NCI-H82 treated with DMSO at 0.1 percent for 48 hours (cell line): Measurements from ENCODE around the gene GREB1L.
"Not testable (repeated sequence)": the region's sequence is repeated elsewhere in the genome, so short reads cannot be mapped to it uniquely, and the experiment has no call there.

Source experiments
- DNase-seq: peaks from one replicate; lab custom pipeline; 2025; ENCODE audit not compliant: unreplicated experiment; lab: John Stamatoyannopoulos, UW

GREB1L gene

DNA sequence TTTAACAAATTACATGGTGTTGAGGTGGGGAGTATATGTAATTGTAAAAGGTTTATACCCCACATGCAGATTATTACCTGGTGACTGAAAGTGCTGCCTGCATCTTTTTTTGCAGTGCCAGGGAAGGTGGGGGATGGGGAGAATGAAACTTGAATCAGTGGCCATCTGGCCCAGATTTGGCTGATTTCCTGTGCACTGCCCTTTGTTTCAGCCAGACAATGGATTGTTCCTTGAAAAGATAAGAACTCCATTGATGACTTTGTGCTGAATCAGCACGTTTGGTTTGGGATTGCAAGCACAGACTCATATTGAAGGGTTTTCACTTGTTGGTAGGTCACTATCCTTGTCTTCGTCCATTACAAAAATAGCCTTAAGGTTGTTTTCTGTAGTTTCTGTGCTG is 20.9 kb downstream of the GREB1L start:
- DNase-seq: peak; percentile 46

DNA sequence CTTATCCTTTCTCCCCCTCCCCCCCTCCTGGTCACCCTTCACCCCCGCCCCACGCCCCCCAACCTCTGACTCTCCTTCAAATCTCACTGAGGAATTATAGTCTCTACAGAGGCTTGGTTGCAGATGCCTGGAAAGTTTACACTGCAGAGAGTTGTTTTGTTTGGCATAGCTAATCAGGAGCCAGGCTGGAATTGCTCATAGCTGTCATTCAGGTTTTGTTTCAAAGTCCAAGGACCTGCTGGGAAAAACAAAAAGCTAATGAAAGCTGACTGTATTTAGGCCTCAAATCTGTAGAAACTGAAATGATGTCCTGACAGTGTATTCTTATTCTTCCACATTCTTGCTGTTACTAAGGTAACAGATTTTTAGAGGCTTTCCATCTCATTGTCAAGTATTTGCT is 22.6 kb downstream of the GREB1L start:
- DNase-seq: no peak

DNA sequence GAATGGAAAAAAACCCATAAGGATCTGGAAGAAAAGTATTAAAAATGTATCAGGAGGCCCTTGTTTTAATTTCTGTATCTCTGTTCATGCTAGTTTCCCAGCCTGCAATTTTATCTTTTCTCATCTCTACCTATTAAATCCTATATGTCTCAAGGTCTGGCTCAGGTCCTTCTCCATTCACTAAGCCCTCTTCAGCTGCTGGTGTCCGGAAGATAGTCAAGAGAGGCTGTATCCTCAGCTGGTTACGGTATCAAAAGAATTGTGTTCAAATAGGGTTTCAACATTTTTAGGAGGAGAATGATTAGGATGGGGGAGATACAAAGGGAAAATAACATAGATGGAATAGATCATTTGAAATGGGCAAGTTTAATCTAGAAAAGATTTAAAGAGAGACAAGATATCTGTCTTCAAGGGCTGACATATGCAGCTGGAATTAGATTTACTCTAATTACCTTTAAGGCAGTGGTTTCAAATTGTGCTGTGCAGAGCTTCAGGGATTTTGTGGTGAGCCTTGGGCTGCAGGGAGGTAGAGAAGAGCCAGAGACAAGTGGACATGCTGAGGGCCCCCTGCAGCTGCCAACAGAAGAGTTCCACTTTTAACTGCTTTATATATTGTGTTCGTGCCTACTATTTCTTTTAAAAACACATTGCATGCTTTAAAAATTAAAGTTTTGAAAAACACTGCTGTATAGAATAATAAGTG is 24.1 kb downstream of the GREB1L start:
- peak; percentile 74 for DNase-seq

DNA sequence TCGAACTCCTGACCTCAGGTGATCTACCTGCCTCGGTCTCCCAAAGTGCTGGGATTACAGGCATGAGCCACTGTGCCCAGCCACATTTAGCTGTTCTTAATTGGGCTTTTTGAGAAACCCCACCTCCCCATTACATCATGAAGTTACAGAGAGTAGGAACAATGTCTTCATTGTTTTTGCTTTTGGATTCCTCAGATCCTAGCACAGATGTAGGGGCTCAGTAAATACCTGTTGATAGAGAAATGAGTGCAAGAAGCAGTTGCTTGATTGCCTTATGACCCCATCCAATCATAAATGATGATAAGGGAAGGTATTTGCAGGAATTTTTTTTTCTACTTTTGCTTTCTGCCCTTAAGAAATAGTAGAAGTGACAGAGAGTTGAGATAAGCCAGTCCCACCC is 25.4 kb downstream of the GREB1L start:
- DNase-seq: no peak

DNA sequence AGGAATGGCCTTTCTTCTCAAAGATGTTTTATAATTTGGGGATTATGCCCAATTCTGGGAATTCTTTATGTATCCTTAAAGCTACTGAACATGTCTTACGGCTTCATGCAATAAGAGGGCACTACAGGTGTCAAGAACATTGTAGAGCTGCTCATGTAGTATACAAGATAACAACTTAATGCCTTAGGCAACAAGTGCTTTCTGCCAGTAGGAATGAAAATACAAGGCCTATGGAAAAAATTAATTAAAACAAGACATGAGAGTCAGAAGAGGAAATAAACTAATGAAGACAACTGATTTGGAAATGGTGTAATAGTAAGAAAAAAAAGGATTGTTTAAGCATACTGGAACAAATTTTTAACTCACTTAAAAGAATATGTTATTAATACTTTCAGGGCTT is 27.3 kb downstream of the GREB1L start:
- no peak for DNase-seq

DNA sequence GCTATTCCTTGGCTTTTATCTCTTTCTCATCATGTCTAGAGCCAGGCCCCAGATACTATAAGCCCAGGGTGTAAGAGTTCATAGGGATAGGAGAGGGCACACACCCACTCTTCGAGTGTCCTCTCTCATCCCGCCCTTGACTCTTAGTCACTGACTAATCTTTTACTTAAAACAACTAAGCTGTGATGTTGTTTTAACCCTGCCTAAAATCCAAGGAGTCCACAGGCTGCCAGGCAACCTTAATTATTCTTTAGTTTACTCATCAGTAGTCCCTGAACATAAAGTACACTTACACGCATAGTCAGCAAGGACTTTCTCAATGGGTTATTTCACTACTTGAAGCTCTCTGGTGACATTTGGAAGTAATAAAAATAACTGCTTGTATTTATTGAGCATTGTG is 28.4 kb downstream of the GREB1L start:
- DNase-seq: no peak

DNA sequence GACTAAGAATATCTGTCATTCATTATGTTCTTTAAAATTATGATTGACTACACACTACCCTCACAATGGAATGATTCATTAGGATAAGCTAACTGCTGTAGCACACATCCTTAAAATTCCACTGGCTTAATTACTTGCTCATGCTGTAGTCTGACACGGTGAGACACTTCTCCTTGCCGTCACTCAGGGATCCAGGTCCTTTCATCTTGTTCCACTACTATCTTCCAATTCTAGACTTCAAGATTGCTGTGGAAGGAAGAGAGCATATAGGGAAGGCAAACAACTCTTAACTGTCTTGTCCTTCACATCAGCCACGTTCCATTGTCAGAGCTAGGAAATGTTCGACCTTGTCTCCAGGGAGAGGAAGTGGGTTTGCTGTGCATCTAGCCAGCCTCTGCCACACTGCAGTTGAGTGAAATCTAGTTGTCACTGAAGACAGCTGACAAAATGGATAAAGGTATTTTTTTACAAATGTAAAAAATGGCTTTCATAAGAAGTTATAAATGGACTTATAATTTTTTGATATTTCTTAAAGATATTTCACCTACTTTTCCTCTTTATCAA is 30.1 kb downstream of the GREB1L start:
- no peak for DNase-seq

DNA sequence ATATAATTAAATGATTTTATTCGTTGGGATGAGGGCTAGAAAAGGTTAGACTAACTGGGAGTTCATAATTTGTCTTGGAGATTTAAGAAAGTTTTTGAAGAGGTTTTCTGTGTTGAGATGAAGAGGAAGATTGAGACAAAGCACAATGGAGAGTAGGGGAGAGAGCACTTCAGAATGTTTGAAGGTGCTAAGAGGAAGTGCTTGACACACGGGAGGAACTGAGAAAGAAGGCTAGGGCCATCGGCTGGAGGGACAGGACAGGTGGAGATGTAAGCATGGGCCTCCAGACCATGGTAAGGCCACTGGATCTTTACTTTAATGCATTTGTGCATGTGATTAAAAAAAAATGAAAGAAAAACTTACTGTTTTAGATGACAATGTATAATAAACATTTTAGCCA is 31.5 kb downstream of the GREB1L start:
- DNase-seq: no peak

DNA sequence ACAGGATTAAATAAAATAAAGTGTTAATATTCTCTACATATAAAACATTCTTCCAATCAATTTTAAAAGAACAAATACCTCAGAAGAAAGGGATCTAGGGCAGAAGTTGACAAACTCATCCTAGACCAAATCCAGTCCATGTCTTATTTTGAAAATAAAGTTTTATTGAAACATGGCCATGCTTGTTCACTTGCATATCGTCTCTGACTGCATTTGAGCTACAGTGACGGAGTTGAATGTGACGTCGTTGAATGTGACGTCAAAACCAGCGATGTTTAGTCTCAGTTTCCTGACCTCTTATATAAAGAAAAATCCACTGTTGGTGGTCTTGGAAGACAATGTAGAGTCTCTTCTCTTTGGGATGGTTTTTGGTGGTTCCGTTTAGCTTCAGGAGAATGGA is 33.6 kb downstream of the GREB1L start:
- no peak for DNase-seq

DNA sequence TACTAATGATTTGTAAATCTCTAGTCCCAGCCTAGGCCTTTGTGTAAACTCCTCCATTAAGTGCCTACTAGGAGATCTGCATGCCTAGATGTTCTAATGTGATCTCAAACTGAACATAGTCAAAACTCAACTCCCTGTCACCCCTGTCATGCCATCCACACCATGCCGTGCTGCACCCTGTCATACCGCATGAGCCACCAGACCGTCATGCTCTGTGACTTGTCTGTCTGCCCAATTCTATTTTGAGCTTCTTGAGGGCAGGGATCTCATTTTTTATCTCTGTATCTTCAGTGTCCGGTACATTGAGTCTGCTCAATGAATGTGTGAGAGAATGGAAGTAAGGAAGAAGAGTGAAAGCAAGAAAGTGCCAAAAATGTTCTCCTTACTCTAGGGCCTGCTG is 35.5 kb downstream of the GREB1L start:
- no peak for DNase-seq

DNA sequence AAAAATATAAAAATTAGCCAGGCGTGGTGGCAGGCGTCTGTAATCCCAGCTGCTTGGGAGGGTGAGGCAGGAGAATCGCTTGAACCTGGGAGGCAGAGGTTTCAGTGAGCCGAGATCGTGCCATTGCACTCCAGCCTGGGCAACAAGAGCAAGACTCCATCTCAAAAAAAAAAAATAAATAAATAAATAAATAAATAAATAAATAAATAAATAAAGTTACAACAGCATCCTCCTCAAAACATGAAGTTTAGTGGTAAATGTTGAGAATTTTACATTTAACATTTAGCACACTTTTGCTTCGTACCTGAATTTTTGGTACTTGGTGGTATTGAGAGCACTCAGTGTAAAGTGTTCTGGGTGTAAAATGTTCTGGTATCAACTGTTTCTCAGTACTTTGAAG is 36.2 kb downstream of the GREB1L start:
- DNase-seq: not testable (repeated sequence)

DNA sequence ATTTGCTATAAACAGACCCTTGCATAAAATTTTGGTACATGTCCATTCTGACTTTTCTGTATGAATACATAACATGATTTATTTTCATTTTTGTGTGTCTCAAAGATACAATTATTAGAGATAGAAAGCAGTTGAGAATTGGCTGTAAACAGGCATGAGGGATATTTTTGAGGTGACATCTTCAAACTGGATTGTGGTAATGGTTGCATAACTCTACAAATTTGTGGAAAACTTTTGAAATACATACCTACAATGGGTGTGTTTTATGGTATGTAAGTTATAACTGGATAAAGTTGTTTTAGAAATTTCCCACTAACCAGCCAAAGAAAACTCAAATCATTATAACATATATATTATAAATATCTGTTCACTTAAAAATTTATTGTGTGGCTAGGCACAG is 39.6 kb downstream of the GREB1L start:
- DNase-seq: no peak

DNA sequence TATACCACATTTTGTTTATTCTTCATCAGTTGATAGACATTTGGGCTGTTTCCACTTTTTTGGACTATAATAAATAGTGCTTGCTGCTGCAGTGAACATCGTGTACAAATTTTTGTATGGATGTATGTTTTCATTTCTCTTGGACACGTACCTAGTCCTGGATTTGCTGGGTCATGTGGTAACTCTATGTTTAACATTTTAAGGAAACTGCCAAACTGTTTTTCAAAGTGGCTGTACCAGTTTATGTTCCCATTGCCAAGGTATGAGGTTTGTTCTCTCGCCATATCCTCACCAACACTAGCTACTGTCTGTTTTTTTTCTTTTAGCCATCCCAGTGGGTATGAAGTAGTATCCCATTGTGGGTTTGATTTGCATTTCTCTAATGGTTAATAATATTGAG is 42.5 kb downstream of the GREB1L start:
- DNase-seq: no peak

DNA sequence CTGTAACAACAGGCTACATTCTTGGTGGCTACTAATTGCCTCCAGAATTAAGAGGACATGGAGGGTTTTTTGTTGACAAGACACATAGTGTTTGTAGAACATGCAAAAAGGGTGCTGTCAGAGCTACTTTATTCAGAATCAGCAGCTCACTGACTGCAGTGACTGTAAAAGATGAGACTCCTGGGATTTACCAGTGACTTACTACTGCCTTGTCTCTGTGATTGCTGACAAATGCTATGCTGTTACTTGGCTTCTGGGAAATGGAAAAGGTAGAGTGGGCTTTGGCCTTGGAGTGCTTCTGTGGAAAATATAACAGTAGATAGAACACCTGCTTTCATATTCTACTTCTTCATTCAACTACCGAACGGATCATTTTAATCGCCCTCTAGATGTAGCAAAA is 47.8 kb downstream of the GREB1L start:
- no peak for DNase-seq

DNA sequence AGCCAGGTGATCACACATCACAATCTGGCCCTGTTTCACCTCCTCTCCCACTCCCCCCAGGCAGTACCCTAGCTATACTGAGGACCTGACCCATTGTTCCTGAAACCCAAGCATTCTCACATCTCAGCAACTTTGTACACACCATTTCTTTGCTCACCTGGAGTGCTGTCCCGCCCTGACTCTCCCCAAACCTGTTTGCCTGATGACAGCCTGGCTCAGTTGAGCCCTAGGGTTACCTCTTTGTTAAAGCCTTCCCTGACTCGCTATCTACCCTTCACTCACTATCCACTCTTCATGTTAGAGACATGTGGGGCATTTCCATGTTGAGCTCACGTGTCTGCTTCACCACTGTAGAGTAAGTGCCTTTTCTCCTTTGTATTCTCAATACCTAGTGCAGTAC is 49.1 kb downstream of the GREB1L start:
- no peak for DNase-seq

DNA sequence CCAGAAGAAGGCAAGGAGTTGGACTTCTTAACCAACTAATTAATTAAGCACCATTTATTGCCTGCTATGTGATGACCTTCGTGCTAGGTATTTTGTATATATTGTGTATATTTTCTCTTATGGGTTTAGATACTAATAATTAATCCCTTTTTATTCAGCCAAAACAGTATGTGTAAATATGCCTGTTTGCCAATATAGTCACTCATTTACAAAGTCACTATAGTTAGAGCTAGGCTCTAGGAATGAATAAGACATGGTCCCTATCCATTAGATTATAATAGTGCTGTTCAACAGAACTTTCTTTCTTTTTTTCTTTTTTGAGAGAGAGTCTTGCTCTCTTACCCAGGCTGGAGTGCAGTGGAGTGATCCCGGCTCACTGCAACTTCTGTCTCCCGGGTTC is 51.4 kb downstream of the GREB1L start:
- DNase-seq: no peak

DNA sequence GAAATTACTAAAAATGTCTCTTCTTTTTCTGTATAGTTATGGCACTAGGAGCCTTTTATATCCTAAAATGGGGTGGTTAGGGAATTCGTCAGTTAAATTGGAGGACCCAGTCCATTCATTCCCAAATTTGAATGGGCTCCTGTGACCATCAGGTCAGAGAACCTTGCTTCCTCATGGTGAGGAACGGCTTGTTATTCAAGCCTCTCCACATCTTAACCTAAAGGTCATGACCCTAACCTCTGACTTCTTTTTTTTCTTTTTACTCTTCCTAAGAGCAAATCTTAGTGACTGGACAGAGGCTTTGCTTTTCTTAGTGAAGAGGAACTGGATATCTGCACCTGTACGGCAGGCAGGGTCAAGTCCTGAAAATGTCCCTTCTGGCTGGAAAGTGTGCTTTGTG is 53.1 kb downstream of the GREB1L start:
- DNase-seq: no peak

DNA sequence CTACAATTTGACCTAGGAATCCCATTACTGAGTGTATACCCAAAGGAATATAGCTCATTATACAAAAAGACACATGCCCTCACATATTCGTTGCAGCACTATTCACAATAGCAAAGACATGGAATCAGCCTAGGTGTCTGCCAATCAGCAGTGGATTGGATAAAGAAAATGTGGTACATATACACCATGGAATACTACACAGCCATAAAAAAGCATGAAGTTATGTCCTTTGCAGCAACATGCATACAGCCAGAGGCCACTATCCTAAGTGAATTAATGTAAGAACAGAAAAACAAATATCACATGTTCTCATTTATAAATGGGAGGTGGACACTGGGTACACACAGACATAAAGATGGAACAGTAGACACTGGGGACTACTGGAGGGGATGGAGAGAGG is 54.0 kb downstream of the GREB1L start:
- no peak for DNase-seq

DNA sequence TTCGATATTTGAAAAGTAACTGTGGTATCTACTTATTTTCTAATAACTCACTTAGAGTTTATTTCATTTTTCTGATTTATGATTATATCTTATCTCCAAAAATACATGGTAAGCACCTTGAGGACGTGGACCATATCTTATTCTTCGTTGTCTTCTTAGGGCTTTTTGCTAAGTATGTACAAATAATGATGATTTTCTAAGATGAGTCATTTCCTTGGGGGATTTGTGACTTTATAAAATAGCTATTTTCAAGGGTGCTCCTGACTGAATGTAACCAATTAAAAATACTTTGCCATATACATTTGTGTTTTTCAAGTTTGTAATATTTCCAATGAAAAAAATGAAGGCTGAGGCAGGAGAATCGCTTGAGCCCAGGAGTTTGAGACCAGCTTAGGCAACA is 56.3 kb downstream of the GREB1L start:
- no peak for DNase-seq

DNA sequence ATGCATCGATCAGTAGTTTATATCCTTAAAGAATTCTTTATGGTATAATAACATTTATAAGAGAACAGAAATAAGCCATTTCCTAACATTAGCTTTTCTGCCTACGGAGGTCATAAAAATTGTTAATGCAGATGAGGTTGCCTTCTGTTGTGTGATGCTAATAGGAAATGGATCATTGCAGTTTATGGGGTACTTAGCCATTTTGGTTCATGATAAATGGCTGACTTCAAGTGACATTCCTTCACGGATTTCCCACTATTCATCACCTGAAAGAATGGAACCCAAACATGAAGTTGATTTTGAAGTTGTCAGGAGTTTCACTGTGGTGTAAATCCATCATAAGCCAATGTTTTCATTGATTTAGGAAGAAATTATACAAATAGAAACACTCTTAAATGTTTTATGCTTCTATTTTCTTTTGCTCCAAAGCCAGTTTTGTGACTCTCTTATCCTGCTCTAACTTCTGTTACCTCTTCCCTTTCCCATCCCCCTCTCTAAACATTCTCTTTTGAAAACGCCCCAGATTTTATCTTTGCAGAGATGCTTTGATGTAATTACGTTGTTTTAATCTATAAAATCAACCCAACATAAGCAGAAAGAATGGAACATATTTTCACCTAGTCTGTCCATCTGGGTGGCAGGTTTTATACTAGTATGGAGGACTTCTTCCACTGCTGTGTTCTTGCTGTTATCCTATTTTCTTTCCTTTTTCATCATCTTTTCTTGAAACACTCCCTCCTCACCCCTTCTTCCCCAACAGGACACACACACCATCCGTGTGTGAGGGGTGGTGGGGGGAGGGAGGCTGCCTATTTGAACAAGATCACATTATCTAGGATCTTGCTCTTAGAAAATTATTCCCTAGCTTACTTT is 58.2 kb downstream of the GREB1L start:
- DNase-seq: no peak

DNA sequence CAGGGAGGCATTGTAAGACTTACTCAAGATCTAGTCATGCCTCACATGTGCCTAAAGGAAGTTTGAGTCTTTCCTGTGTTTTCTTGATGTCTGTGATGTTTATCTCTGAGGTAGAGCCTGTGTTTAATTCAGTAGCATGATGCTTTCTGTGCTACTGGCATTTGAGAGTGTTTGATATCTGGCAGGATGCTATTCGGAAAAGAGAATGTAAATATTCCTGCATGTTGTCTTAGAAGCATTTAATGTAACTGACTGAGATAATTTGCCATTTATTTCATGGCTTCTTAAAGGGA is 58.8 kb downstream of the GREB1L start:
- no peak for DNase-seq

DNA sequence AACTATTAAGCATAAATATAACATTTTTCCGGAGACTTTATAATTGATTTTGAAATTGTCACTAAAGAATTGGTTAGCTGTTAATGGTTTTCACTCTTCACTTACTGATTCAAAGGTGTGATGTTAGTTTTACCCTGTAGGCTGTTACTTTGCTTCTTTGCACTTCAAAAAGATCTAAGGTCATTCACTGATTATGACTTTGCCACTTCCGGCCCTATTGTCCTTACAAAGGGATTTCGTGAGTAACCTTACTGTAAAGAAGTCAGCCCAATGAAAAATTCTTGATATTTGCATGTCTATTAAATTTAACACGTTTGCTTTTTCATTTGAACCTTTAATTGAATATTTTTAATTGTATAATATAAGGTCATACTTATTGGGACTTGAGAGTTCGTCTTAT is 61.4 kb downstream of the GREB1L start:
- DNase-seq: no peak

DNA sequence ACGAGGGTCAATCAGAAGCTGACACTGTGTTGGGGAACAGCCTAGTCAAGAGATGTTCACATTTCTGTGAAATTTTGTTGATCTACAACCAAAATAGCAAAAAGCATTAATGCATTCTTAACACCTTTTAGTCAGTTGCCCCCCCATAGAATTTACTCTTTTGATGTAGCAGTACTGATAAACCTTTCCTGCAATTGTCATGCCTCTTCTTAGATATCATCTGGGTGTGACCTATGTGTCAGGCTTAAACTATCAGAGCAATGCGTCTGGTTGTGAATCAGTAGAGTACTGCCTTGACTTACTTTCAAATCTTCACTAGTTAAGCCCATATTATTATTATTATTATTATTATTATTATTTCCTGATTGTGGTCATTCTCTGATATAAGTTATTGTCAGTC is 61.9 kb downstream of the GREB1L start:
- DNase-seq: no peak
